Esophagus (tissue), 2 donors: ENCODE measurements around the gene CDH13. TPM values are rescaled to one million over a fixed set of nuclear protein-coding genes. Genes with fewer than 3 reads are reported as not detected.

Experiments
- H3K27ac ChIP-seq, 2 donors: one replicate each; pipeline ENCODE4 v1.5.1; 2013; ENCODE audit warnings: low read depth in 2 of 2, mild to moderate bottlenecking in 2 of 2, inconsistent platforms in 1 of 2, low read length in 1 of 2, moderate library complexity in 1 of 2
- H3K27me3 ChIP-seq, 2 donors: one replicate each; pipeline ENCODE4 v1.6.1; 2013; ENCODE audit warnings: low read length in 2 of 2, control low read depth in 1 of 2, mild to moderate bottlenecking in 1 of 2; ENCODE audit not compliant: insufficient read depth in 2 of 2, control insufficient read depth in 1 of 2
- H3K36me3 ChIP-seq, 2 donors: one replicate each; pipeline ENCODE4 v1.6.1; 2013; ENCODE audit warnings: low read length in 1 of 2; ENCODE audit not compliant: control insufficient read depth in 2 of 2, insufficient read depth in 2 of 2
- H3K4me1 ChIP-seq, 2 donors: one replicate each; pipeline ENCODE4 v1.6.1; 2013; ENCODE audit warnings: low read length in 1 of 2; ENCODE audit not compliant: control insufficient read depth in 2 of 2, insufficient read depth in 2 of 2
- H3K4me3 ChIP-seq, 2 donors: one replicate each; pipeline ENCODE4 v1.5.1; 2013; ENCODE audit warnings: low read length in 2 of 2, mild to moderate bottlenecking in 2 of 2, low read depth in 1 of 2, moderate library complexity in 1 of 2
- H3K9me3 ChIP-seq, 2 donors: one replicate each; pipeline ENCODE4 v1.6.1; 2013; ENCODE audit warnings: mild to moderate bottlenecking in 2 of 2, low read depth in 1 of 2, low read length in 1 of 2, moderate library complexity in 1 of 2; ENCODE audit not compliant: control insufficient read depth in 2 of 2, insufficient read depth in 1 of 2
- WGBS, 2 donors: extraction: QIAGEN DNeasy Blood & Tissue Kit; methylation state at CpG; one replicate each; pipeline ENCODE4 v1.1.7; 2013; 5-methylcytosine and 5-hydroxymethylcytosine counted together
- polyA plus RNA-seq, 2 donors: library from polyadenylated mRNA; stranded (reverse); fragments of 200-250 nt; gene quantifications; one replicate each; pipeline ENCODE4 v1.2.3, GENCODE V29; 2013
- donor health status: healthy with polysubstance abuse.
- donor health status: Bipolar disorder and iron deficiency.

Gene CDH13
- polyA plus RNA-seq, 2 donors: 1.3 to 4.3 TPM

GRCh38 chr16:83200005-83200779 is 573.4 kb downstream of the CDH13 start:
- Histone ChIP-seq H3K9me3 (no peaks in the 10 kb centered on the region), H3K4me3 (no peak overlapping the region), H3K27ac (no peak overlapping the region), H3K36me3 (no peaks in the 10 kb centered on the region), H3K4me1 (no peaks in the 10 kb centered on the region), H3K27me3 (no peaks in the 10 kb centered on the region)
- WGBS, 2 donors: 69 to 71% methylated on average over 13 of the region's 13 CpGs

GRCh38 chr16:83201748-83202147 is 575.0 kb downstream of the CDH13 start:
- no peaks in the 10 kb centered on the region for H3K4me1 ChIP-seq
- H3K27ac ChIP-seq: no peak overlapping the region
- H3K9me3 ChIP-seq: no peaks in the 10 kb centered on the region
- no peak overlapping the region for H3K4me3 ChIP-seq
- no peaks in the 10 kb centered on the region for H3K36me3 ChIP-seq
- H3K27me3 ChIP-seq: no peaks in the 10 kb centered on the region
- WGBS, 2 donors: 89 to 91% methylated on average over 9 of the region's 9 CpGs

- Histone ChIP-seq H3K27me3 (no peaks in the 10 kb centered on the region), H3K4me3 (no peak overlapping the region), H3K4me1 (no peaks in the 10 kb centered on the region), H3K9me3 (no peaks in the 10 kb centered on the region), H3K36me3 (no peaks in the 10 kb centered on the region), H3K27ac (no peak overlapping the region)
- 75 to 78% methylated on average over 6 of the region's 6 CpGs for WGBS, 2 donors
Measured at GRCh38 chr16:83205896-83206295, 579.1 kb downstream of the CDH13 start.

GRCh38 chr16:83206426-83206825 is 579.7 kb downstream of the CDH13 start:
- no peak overlapping the region for H3K27ac ChIP-seq
- WGBS, 2 donors: 78 to 83% methylated on average over 5 of the region's 5 CpGs
- no peak overlapping the region for H3K4me3 ChIP-seq
- no peaks in the 10 kb centered on the region for H3K27me3 ChIP-seq
- H3K36me3 ChIP-seq: no peaks in the 10 kb centered on the region
- H3K4me1 ChIP-seq: no peaks in the 10 kb centered on the region
- no peaks in the 10 kb centered on the region for H3K9me3 ChIP-seq

GRCh38 chr16:83211711-83212110 is 584.9 kb downstream of the CDH13 start:
- Histone ChIP-seq H3K4me1 (peaks cover 0 to 2% of the 10 kb centered on the region in 2 donors), H3K27me3 (no peaks in the 10 kb centered on the region), H3K36me3 (no peaks in the 10 kb centered on the region), H3K27ac (no peak overlapping the region), H3K4me3 (no peak overlapping the region), H3K9me3 (no peaks in the 10 kb centered on the region)
- WGBS, 2 donors: 70 to 76% methylated on average over 6 of the region's 6 CpGs

GRCh38 chr16:83212301-83212841 is 585.6 kb downstream of the CDH13 start:
- H3K27me3 ChIP-seq: no peaks in the 10 kb centered on the region
- no peaks in the 10 kb centered on the region for H3K36me3 ChIP-seq
- H3K27ac ChIP-seq: no peak overlapping the region
- 79 to 80% methylated on average over 5 of the region's 5 CpGs for WGBS, 2 donors
- H3K4me3 ChIP-seq: no peak overlapping the region
- no peaks in the 10 kb centered on the region for H3K9me3 ChIP-seq
- peaks cover 0 to 2% of the 10 kb centered on the region in 2 donors for H3K4me1 ChIP-seq

GRCh38 chr16:83214671-83215070 is 587.9 kb downstream of the CDH13 start:
- Histone ChIP-seq H3K4me1 (peaks cover 0 to 2% of the 10 kb centered on the region in 2 donors), H3K4me3 (no peak overlapping the region), H3K27ac (no peak overlapping the region), H3K9me3 (no peaks in the 10 kb centered on the region), H3K27me3 (no peaks in the 10 kb centered on the region), H3K36me3 (no peaks in the 10 kb centered on the region)
- 91 to 95% methylated on average over 5 of the region's 5 CpGs for WGBS, 2 donors

- Histone ChIP-seq H3K27me3 (no peaks in the 10 kb centered on the region), H3K36me3 (no peaks in the 10 kb centered on the region), H3K27ac (no peak overlapping the region), H3K4me3 (no peak overlapping the region), H3K4me1 (peaks cover 0 to 2% of the 10 kb centered on the region in 2 donors), H3K9me3 (no peaks in the 10 kb centered on the region)
- WGBS, 2 donors: 34 to 42% methylated on average over 9 of the region's 9 CpGs
Measured at GRCh38 chr16:83215406-83216001, 588.7 kb downstream of the CDH13 start.

- Histone ChIP-seq H3K27ac (no peak overlapping the region), H3K36me3 (no peaks in the 10 kb centered on the region), H3K4me1 (peaks cover 0 to 2% of the 10 kb centered on the region in 2 donors), H3K9me3 (no peaks in the 10 kb centered on the region), H3K4me3 (no peak overlapping the region), H3K27me3 (no peaks in the 10 kb centered on the region)
- WGBS, 2 donors: 89 to 94% methylated on average over 2 of the region's 2 CpGs
Measured at GRCh38 chr16:83219285-83219684, 592.5 kb downstream of the CDH13 start.
